ENCODE data around the gene TIGD1.

Gene TIGD1

DNA sequence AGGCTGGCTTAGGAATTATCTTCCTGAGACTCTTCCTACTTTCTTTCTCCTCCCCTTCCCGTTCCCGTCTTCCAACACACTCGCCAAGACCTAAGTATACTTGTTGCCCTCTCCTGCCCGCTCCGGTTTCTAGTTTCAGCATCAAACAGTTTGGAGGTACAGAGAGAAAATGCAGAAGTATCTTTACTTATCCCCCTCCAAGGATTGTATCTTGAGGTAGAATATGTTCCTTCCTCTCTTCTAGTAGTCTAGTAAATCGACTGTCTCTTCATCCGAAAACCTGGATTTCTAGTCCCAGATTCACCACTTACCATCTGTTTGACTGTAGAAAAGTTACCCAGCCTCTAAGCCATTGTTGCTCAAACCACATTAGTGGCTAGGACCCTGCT lies 887 bp upstream of the TIGD1 start:
- peak overlapping the region; percentile 87 for H3K4me3 ChIP-seq (ENCODE audit: low read depth, low read length)
- TF ChIP-seq, protein P1, sequence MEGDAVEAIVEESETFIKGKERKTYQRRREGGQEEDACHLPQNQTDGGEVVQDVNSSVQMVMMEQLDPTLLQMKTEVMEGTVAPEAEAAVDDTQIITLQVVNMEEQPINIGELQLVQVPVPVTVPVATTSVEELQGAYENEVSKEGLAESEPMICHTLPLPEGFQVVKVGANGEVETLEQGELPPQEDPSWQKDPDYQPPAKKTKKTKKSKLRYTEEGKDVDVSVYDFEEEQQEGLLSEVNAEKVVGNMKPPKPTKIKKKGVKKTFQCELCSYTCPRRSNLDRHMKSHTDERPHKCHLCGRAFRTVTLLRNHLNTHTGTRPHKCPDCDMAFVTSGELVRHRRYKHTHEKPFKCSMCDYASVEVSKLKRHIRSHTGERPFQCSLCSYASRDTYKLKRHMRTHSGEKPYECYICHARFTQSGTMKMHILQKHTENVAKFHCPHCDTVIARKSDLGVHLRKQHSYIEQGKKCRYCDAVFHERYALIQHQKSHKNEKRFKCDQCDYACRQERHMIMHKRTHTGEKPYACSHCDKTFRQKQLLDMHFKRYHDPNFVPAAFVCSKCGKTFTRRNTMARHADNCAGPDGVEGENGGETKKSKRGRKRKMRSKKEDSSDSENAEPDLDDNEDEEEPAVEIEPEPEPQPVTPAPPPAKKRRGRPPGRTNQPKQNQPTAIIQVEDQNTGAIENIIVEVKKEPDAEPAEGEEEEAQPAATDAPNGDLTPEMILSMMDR (IDR thresholded peaks at IDR 0.05; ENCODE audit: low read depth, low read length): no peak

DNA sequence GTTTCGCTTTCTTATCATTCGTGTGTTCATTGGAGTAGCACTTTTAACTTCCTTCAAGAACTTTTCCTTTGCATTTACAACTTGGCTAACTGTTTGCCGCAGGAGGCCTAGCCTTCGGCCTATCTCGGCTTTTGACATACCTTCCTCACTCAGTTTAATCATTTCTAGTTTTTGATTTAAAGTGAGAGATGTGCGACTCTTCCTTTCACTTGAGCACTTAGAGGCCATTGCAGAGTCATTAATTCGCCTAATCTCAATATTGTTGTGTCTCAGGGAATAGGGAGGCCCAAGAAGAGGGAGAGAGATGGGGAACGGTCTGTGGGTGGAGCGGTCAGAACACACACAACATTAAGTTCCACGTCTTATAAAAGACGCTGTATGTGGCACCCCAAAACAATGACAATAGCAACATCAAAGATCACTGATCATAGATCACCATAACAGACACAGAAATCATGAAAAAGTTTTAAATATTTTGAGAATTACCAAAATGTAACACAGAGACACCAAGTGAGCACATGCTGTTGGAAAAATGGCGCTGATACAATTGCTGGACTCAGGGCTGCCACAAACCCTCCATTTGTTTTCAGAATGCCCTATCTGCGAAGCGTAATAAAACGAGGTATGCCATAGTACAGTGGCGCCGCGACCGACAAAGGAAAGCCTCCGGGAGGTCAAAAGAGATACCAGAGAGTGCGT lies 553 bp downstream of the TIGD1 start:
- H3K4me3 ChIP-seq (ENCODE audit: low read depth, low read length): peak overlapping the region; percentile 87
- TF ChIP-seq, protein P1 (IDR thresholded peaks at IDR 0.05; ENCODE audit: low read depth, low read length): no peak

DNA sequence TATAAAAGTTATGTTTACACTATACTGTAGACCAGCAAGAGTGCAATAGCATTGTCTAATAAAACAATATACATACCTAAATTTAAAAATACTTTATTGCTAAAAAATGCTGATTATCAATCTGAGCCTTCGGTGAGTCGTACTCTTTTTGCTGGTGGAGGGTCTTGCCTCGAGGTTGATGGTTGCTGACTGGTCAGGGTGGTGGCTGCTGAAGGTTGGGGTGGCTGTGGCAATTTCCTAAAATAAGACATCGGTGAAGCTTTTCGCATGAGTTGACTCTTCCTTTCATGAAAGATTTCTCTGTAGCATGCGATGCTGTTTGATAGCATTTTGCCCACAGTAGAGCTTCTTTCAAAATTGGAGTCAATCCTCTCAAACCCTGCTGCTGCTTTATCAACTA lies 2.4 kb downstream of the TIGD1 start:
- H3K4me3 ChIP-seq (ENCODE audit: low read depth, low read length): no peak overlapping the region
- TF ChIP-seq, protein P1 (IDR thresholded peaks at IDR 0.05; ENCODE audit: low read depth, low read length): no peak

DNA sequence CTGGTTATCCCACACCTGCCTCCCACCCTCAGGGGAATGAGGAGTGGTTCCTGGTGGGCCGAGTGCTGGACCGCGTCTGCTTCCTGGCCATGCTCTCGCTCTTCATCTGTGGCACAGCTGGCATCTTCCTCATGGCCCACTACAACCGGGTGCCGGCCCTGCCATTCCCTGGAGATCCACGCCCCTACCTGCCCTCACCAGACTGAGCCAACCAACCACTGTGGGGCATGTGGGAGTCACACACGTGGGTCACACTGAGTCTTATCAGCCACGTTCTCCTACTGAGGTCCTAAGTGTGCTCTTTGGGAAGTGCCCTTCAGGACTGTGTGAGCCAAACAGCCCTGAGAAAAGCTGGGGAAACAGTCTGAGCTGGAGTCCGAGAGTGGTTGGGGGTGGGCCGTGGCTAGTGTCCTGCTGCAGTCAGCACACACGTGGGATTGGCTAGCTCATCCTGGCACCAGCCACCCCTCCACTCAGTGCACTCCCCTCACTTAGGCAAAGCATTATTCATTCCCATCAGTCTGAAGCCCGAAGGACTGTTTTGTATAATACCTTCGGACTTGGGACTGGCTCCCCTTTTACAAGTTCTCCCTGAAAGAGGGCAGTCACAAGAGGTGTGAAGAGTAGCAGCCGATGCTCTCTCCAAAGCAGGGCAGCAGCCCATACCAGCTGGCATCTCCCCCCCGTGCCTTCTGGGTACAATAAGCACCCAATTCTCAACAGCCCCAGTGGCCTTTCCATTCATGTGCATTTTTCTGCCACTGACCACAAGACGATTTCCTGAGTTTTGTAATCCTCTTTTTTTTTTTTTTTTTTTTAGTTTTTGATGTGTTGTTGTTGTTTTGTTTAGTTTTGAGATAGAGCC lies 4.6 kb downstream of the TIGD1 start:
- TF ChIP-seq, protein P1 (IDR thresholded peaks at IDR 0.05; ENCODE audit: low read depth, low read length): no peak

DNA sequence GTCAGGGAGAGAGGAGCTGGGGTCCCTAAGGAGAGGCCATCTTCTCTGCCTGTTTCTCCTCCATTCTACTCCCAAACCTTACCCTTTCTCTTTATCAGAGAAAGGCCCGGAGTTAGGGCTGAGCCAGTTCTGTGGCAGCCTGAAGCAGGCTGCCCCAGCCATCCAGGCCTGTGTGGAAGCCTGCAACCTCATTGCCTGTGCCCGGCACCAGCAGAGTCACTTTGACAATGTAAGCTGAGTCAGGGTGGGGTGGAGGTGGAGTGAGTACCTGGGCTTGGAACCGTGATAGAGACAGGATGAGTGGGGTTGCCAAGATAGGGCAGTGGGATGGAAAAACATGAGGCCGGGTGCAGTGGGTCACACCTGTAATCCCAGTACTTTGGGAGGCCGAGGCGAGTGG lies 5.7 kb downstream of the TIGD1 start:
- H3K4me3 ChIP-seq (ENCODE audit: low read depth, low read length): no peak overlapping the region
- TF ChIP-seq, protein P1 (IDR thresholded peaks at IDR 0.05; ENCODE audit: low read depth, low read length): no peak

More for the DNA sequence above, 4.6 kb downstream of the TIGD1 start:
- H3K4me3 ChIP-seq (ENCODE audit: low read depth, low read length): no peak overlapping the region

DNA sequence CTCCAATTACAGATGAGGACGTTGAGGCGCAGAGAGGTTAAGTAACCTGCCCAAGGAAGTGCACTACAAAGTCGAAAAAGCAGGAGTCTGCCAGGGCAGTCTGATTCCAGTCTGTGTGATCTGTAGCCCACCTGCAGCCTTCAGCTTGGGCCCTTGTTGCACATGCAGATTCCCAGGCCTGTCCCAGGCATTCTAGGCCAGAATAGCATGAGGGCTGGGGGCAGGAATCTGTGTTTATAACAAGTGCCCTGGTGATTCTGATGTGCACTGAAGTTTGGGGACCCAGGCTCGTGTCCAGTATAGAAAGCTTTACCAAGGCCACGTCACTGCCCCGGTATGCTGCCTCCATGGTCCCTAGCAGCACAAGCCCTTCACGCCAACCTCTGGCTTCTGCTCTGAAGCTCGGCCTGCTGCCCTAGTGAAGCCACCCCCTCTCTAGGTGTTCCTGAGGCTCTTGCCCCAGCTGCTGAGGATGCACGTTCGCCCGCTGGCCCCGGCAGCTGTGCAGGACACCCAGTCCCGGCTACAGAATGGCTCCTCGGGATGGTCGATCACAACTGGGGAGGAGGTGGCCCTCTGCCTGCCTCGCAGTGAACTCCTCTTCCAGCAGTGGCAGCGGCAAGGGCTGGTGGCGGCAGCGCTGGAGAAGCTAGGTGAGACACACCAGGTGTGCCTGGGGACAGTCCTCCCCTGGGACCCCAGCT lies 6.3 kb downstream of the TIGD1 start:
- no peak overlapping the region for H3K4me3 ChIP-seq (ENCODE audit: low read depth, low read length)
- TF ChIP-seq, protein P1 (IDR thresholded peaks at IDR 0.05; ENCODE audit: low read depth, low read length): no peak
